ENCODE measurements around the gene SRGAP3. TPM values are rescaled to one million over a fixed set of nuclear protein-coding genes. Genes with fewer than 3 reads are reported as not detected.

The SRGAP3 gene
- 0.33 and 2.8 TPM in 2 replicates for total RNA-seq

GRCh38 chr3:9249273-9250192 lies at the start of gene SRGAP3:
Gene SRGAP3, minus strand, starts transcription at chr3:9249646. Its CDS starts 695 bp downstream, at chr3:9248951.

GRCh38 chr3:8963137-8963853 lies 286.2 kb downstream of the SRGAP3 start, which contains the start of gene RAD18:
Gene RAD18, minus strand, starts transcription at chr3:8963472. Its CDS starts 87 bp downstream, at chr3:8963385.

Other genes with a start within 250 kb of the SRGAP3 start
- 17.3 and 17.5 TPM in 2 replicates for gene THUMPD3, start 113.4 kb upstream of the SRGAP3 start, total RNA-seq
- 41.6 and 52.0 TPM in 2 replicates for gene SETD5, start 148.0 kb upstream of the SRGAP3 start, total RNA-seq

All from mesangial cell (primary cell).